Measurements from ENCODE around the gene RFTN1. TPM values are rescaled to one million over a fixed set of nuclear protein-coding genes. Genes with fewer than 3 reads are reported as not detected.

The RFTN1 gene
- total and polyA plus RNA-seq, 2 of the 8 experiments (the other 6 are each of a cell fraction or from before 2014, with no cell fraction given), result 4.6 to 6.7 TPM

GRCh38 chr3:16474216-16474615, 39.3 kb downstream of the RFTN1 start:
- H4K8ac ChIP-seq (ENCODE audit: extremely low read depth, insufficient read depth, low read length), result no peak overlapping the region
- no peaks in the 10 kb centered on the region for H3K79me1 ChIP-seq (ENCODE audit: low read depth, low read length)
- peaks cover 0 to 3% (median 1%) of the 10 kb centered on the region in 4 experiments; a peak in 3 of 7 replicates for H3K4me1 ChIP-seq (replicated peaks in 1 of 4; ENCODE audit: control insufficient read depth in 3 of 4, insufficient read depth in 4 of 4, low read length in 3 of 4)
- no peak overlapping the region for H2BK5ac ChIP-seq (ENCODE audit: low read depth, low read length)
- H3K9me3 ChIP-seq (ENCODE audit: insufficient read depth in 2 of 2, low read depth in 1 of 2, low read length in 1 of 2), result no peaks in the 10 kb centered on the region
- H3K27ac ChIP-seq (ENCODE audit: low read depth, low read length), result no peak overlapping the region
- H3K23ac ChIP-seq (ENCODE audit: insufficient read length), result no peak overlapping the region
- no peaks in the 10 kb centered on the region for H4K20me1 ChIP-seq (replicated peaks in 1 of 2; ENCODE audit: control insufficient read depth in 1 of 2, insufficient read depth in 2 of 2, low read length in 2 of 2)
- no peak overlapping the region for H4K91ac ChIP-seq (replicated peaks; ENCODE audit: insufficient read length, low read length)
- H3K27me3 ChIP-seq (replicated peaks in 1 of 4; ENCODE audit: control insufficient read depth in 3 of 4, extremely low read depth in 1 of 4, insufficient read depth in 3 of 4, low read length in 3 of 4), result no peaks in the 10 kb centered on the region; a peak in 1 of 7 replicates
- no peak for DNase-seq (ENCODE audit: low read depth in 1 of 2, low spot score in 2 of 2)
- no peak overlapping the region for H3K4me2 ChIP-seq (ENCODE audit: insufficient read depth in 1 of 2, low read depth in 2 of 2, low read length in 2 of 2)
- CTCF ChIA-PET (ENCODE audit: partially characterized antibody), result interaction anchor here (1.3 kb wide), 1 partner anchor 12 kb away, joined by 4 read pairs; no protein-coding TSS in a partner anchor
- H2BK15ac ChIP-seq (ENCODE audit: low read length), result no peak overlapping the region
- no peak overlapping the region for H3K18ac ChIP-seq (ENCODE audit: extremely low read depth, low read length)
- H2BK12ac ChIP-seq (ENCODE audit: low read depth, low read length), result no peak overlapping the region
- H3K4ac ChIP-seq (replicated peaks; ENCODE audit: insufficient read length, low read depth, low read length), result no peak overlapping the region
- H3K9ac ChIP-seq (replicated peaks in 1 of 4; ENCODE audit: extremely low read depth in 1 of 4, low read depth in 3 of 4, low read length in 3 of 4), result no peak overlapping the region
- H3K14ac ChIP-seq (ENCODE audit: insufficient read length), result no peak overlapping the region
- WGBS, 2 experiments (ENCODE audit: extremely low coverage in 1 of 2, insufficient coverage in 1 of 2, insufficient read length in 1 of 2, insufficient replicate concordance in 2 of 2, low coverage in 1 of 2, low lambda C conversion rate in 2 of 2, missing lambda C conversion rate in 1 of 2), result 82% methylated on average over 2 of the region's 2 CpGs; no CpG with 5 or more reads in 1 of the 2 experiments
- FAIRE-seq, result no peak
- POLR2A ChIA-PET (ENCODE audit: partially characterized antibody), result no interaction called here
- H4K5ac ChIP-seq (ENCODE audit: insufficient read length, low read depth, low read length), result no peak overlapping the region
- H3K79me2 ChIP-seq (ENCODE audit: control insufficient read depth in 1 of 2, insufficient read depth in 2 of 2, low read length in 2 of 2), result no peaks in the 10 kb centered on the region
- H3K56ac ChIP-seq (replicated peaks; ENCODE audit: insufficient read length, low read depth, low read length), result no peak overlapping the region
- H2AFZ ChIP-seq (ENCODE audit: low read length), result no peak overlapping the region
- H2BK120ac ChIP-seq (replicated peaks; ENCODE audit: low read depth, low read length), result no peak overlapping the region
- no peak overlapping the region for H2AK5ac ChIP-seq (ENCODE audit: low read depth, low read length)
- H3K23me2 ChIP-seq (ENCODE audit: low read depth, low read length), result no peaks in the 10 kb centered on the region
- H2BK20ac ChIP-seq (ENCODE audit: low read length), result no peak overlapping the region
- no peaks in the 10 kb centered on the region for H3K36me3 ChIP-seq (ENCODE audit: control insufficient read depth in 2 of 4, insufficient read depth in 4 of 4, low read length in 3 of 4)
- H3K4me3 ChIP-seq (ENCODE audit: extremely low read depth in 1 of 4, insufficient read depth in 2 of 4, low read depth in 3 of 4, low read length in 4 of 4), result no peak overlapping the region
- TF ChIP-seq RBBP5 (IDR thresholded peaks at IDR 0.05; ENCODE audit: borderline replicate concordance, low read depth, low read length), result no peak
- no peak for TF ChIP-seq JUN (IDR thresholded peaks at IDR 0.05; ENCODE audit: low read depth, low read length)
- no peak for TF ChIP-seq SP2 (IDR thresholded peaks at IDR 0.05; ENCODE audit: low read length)
- TF ChIP-seq CHD1 (IDR thresholded peaks at IDR 0.05; ENCODE audit: low read depth, low read length), result no peak
- TF ChIP-seq CEBPB (IDR thresholded peaks at IDR 0.05; ENCODE audit: low read depth, low read length), result no peak
- TF ChIP-seq KDM1A (IDR thresholded peaks at IDR 0.05; ENCODE audit: borderline replicate concordance, low read length), result no peak
- TF ChIP-seq SP4 (IDR thresholded peaks at IDR 0.05; ENCODE audit: low read length), result no peak
- TF ChIP-seq POU5F1 (IDR thresholded peaks at IDR 0.05; ENCODE audit: low read depth, low read length), result no peak
- no peak for TF ChIP-seq TAF7 (optimal IDR thresholded peaks at IDR 0.05; ENCODE audit: borderline replicate concordance, low read depth, low read length)
- no peak for TF ChIP-seq JUND (IDR thresholded peaks at IDR 0.05; ENCODE audit: low read length)
- TF ChIP-seq NANOG (IDR thresholded peaks at IDR 0.05; ENCODE audit: insufficient read depth, low read depth, low read length, poor library complexity, severe bottlenecking), result no peak
- TF ChIP-seq TBP (IDR thresholded peaks at IDR 0.05; ENCODE audit: low read depth, low read length), result no peak
- TF ChIP-seq SIN3A (conservative IDR thresholded peaks at IDR 0.05 in 1 of 2, IDR thresholded peaks at IDR 0.05 in 1 of 2; ENCODE audit: low read depth in 1 of 2, low read length in 2 of 2), result no peak
- TF ChIP-seq RAD21 (IDR thresholded peaks at IDR 0.05 in 1 of 2, conservative IDR thresholded peaks at IDR 0.05 in 1 of 2; ENCODE audit: low read depth in 2 of 2, low read length in 2 of 2), result no peak

Measured in H1 (cell line).